HUDEP-2 (cell line): ENCODE measurements around the gene SFTPB.
"Not testable (repeated sequence)": the region's sequence is repeated elsewhere in the genome, so short reads cannot be mapped to it uniquely, and the experiment has no call there.

ENCODE experiments used
- DNase-seq, 76 experiments: peaks; one replicate each; lab custom pipeline; 2025; ENCODE audit not compliant: unreplicated experiment in 76 of 76; lab: John Stamatoyannopoulos, UW

The SFTPB gene

GRCh38 chr2:85668009-85668856, at the start of gene SFTPB:
TSS of gene SFTPB (minus strand) at chr2:85668199. CDS start at chr2:85668183, 16 bp downstream.
- DNase-seq: no peak

GRCh38 chr2:85717308-85718008, 49.5 kb upstream of the SFTPB start:
- DNase-seq: peak in 4 of 76 experiments; percentile 7 to 27 (median 16)

- no peak for DNase-seq
Observed at GRCh38 chr2:85716346-85716914, 48.4 kb upstream of the SFTPB start.

- DNase-seq: no peak
Observed at GRCh38 chr2:85714841-85715240, 46.8 kb upstream of the SFTPB start.

- not testable (repeated sequence) for DNase-seq
Observed at GRCh38 chr2:85714421-85714820, 46.4 kb upstream of the SFTPB start.

- DNase-seq: no peak
Observed at GRCh38 chr2:85713836-85714235, 45.8 kb upstream of the SFTPB start.

- DNase-seq: no peak
Observed at GRCh38 chr2:85712849-85713612, 45.0 kb upstream of the SFTPB start.

GRCh38 chr2:85712336-85712735, 44.3 kb upstream of the SFTPB start:
- no peak for DNase-seq

- no peak for DNase-seq
Observed at GRCh38 chr2:85711578-85712060, 43.6 kb upstream of the SFTPB start.

- DNase-seq: peak in 2 of 76 experiments; percentile 4 to 9
Observed at GRCh38 chr2:85710687-85711577, 42.9 kb upstream of the SFTPB start.

GRCh38 chr2:85709401-85709811, 41.4 kb upstream of the SFTPB start:
- DNase-seq: no peak

- no peak for DNase-seq
Observed at GRCh38 chr2:85708641-85709040, 40.6 kb upstream of the SFTPB start.

- peak in 47 of 76 experiments; percentile 11 to 77 (median 45) for DNase-seq
Observed at GRCh38 chr2:85707304-85707703, 39.3 kb upstream of the SFTPB start.

GRCh38 chr2:85706599-85707296, 38.7 kb upstream of the SFTPB start:
- DNase-seq: no peak

GRCh38 chr2:85706063-85706462, 38.1 kb upstream of the SFTPB start:
- no peak for DNase-seq

GRCh38 chr2:85705680-85706039, 37.7 kb upstream of the SFTPB start:
- DNase-seq: no peak

GRCh38 chr2:85704800-85705679, 37.0 kb upstream of the SFTPB start:
- DNase-seq: peak in 1 of 76 experiments; percentile 5

- no peak for DNase-seq
Observed at GRCh38 chr2:85704038-85704437, 36.0 kb upstream of the SFTPB start.
